HG03442 (cell line): ENCODE data around the gene NANOS2.

Source experiments
- ATAC-seq: cut with Tn5 transposase; IDR thresholded peaks from one replicate; pipeline ENCODE4 v1.9.1; 2021; ENCODE audit warnings: mild to moderate bottlenecking, moderate library complexity; ENCODE audit not compliant: unreplicated experiment

The NANOS2 gene

DNA sequence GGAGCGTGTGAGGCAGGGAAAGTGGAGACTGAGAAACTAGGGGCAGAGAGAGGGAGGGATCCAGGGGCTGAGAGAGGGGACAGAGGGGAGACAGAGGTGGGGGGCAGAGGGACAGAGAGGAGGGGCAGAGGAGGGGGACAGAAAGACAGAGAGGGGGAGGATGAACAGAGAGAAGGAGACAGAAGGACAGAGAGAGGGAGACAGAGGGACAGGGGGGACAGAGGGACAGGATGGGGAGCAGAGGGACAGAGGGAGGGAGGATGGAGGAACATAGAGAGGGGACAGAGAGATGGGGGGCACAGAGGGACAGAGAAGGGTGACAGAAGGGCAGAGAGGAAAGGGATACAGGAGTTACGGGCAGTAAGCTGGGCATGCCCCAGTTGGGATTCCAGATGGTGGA, 14.7 kb upstream of the NANOS2 start:
- no peak for ATAC-seq

DNA sequence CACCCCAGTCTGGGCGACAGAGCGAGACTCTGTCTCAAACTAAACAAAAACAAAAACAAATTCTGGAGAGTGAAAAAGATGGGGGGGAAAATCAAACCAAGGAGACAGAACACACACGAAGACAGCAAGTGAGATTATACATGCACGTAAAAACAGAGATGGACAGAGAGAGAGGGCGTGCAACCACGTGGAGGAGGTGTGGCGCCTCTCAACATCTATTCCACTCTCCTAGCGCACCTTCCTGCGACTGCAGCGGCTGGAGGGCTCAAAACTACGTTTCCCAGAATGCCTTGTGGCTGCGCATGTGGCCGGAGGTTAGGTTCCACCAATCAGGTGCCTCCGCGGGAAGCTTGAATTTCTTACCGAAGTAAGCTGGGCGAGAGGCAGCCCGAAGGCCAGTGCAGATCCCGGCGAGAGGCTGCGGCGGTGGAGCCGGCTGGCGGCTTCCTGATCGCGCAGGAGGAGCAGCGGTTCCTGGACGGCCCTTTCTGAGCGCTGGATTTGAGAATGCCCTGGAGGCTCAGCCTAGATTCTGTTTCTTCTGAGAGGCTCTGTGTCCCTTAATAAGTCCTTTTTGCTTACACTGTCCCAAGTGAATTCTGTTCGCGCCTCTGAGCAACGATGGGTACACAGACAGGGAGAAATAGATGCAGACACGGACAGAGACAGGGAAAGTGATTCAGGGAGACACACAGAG, 13.1 kb upstream of the NANOS2 start:
- no peak for ATAC-seq

DNA sequence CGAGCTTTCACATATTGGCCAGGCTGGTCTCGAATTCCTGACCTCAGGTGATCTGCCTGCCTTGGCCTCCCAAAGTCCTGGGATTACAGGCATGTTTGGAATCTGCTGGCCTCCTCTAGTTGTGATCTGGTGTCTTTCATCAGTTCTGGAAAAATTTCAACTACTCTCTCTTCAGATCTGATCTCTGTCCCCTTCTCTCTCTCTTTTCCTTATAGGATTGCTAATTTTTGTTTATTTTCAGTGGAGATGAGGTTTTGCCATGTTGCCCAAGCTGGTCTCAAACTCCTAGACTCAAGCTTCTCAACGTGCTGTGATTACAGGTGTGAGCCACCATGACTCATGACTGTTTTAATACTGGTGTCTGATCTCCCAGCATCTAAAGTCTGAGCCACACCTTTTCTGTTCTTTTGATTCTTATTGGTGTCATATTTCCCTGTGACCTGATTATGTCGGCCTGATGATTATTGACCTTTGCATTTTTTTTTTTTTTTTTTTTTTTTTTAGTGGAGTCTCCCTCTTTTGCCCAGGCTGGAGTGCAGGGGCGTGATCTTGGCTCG, 10.4 kb upstream of the NANOS2 start:
- ATAC-seq, result no peak

DNA sequence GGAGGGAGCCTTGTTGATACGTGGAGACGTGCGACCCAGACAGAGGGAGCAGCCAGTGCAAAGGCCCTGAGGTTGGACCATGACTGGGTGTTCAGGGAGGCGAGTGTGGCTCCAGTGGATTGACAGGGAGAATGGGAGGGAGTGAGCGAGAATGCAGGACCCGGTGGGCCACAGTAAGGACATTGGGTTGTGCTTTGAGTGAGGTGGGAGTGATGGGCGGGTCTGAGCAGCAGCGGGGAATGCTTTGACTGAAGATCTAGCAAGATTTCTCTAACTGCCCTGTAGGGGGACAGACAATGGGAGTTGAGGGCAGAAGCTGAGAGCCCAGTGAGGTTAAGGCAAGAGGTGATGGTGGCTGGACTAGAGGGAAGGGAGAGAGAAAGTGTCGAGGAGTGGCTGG, 7.7 kb upstream of the NANOS2 start:
- ATAC-seq, result no peak

DNA sequence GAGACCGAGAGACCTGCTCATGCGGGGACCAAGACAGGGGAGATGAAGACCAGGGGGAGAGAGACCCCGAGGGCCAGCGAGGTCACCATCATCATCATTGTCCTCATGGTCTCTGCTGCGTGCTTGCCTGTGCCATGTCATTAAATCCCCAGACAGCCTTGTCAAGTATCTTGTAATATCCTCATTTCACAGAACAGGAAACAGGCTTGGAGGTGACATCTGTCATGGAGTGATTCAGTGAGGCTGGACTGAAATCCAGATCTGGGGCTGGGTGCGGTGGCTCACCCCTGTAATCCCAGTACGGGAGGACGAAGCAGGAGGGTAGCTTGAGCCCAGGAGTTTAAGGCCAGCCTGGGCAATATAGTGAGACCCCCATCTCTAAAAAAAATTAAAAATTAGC, 5.9 kb upstream of the NANOS2 start:
- no peak for ATAC-seq

DNA sequence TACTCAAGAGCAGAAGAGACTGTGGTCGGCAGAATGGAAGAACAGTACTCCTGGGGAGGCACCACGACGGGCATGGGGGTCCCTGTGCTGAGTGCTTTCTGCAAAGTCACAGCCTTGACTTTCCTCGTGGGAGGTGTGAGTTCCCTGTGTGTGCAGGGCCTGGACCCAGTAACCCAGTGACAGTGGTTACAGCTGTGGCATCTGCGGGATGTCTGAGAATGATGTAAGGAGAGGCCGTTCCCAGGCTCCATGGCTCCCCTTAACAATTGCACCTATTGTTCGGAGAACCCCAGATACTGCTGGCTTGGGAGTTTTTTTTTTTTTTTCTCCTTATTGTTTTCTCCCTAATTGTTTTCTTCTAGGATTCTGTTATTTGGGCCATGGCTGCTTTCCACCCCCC, 5.1 kb upstream of the NANOS2 start:
- no peak for ATAC-seq

DNA sequence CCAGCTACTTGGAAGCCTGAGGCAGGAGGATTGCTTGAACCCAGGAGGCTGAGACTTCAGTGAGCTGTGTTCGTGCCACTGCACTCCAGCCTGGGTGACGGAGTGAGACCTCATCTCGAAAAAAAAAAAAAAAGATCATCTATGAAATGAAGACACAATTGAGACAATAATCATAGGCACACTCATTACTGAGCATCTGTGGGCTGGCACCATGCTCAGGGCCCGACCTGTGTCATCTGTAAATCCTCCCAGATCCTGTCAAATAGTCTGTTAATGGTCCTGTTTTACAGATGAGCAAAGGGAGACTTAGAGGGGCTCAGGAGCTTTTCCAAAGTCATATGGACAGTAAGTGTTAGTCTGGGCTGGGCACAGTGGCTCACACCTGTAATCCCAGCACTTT, 4.1 kb upstream of the NANOS2 start:
- ATAC-seq, result no peak

DNA sequence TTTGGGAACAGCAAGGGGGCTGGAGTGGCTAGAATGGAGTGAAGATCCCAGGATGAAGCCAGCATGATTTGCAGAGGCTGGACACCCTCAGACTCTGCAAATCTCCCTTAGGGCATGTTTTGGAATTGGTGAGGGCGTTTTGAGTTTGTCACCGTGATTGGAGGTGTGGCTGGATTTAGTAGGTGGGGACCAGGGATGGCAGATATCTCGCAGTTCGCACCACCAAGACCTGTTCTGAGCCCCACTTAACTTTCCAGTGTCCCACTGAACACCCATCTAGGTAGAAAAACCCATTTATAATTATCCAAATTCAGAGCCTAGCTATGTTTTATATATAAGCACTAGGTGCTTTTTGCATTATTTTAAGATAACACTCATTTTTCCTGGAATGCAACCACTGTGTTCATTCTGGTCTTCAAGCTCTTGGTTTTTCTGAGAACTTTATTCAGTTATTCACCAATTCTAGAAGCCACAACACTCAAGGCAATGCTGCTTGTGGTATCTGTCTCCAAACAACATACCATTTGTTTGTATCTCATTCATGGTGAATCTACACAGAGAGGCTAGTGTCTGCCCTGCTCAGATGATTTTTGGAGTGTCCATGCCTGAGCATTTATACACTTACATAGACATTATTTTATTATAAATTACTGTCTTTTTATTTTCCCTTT, 3.0 kb upstream of the NANOS2 start:
- no peak for ATAC-seq

DNA sequence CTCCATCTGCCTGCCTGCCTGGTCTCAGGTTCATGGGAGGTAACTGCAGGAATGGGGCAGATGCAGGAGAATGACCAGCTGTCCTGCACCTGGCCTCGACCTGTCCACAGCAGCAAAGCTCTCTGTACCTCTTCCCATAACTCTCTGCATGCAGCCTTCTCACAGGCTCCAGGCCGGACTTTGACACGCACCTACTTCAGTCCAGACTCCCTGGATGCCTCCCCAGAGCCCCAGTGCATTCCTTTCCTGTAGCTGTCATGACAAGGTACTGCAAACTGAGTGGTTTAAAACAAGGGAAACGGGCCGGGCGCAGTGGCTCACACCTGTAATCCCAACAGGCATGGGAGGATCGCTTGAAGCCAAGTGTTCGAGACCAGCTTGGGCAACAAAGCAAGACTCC, 3.3 kb downstream of the NANOS2 start:
- no peak for ATAC-seq

DNA sequence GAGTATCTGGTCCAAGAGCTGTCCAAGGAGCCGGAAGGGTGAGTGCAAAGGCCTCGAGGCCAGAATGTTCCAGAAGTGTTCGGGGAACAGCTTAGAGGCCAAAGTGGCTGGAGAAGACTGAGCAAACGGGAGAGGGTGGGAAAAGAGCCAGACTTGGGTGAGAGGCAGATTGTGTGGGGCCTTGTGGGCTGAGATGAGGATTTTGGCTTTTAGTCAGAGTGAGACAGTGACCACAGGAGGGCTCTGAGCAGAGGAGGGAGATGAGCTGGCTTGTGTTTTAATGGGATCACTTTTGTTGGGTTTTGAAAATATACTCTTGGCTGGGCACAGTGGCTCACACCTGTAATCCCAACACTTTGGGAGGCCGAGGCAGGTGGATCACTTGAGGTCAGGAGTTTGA, 5.6 kb downstream of the NANOS2 start:
- no peak for ATAC-seq

DNA sequence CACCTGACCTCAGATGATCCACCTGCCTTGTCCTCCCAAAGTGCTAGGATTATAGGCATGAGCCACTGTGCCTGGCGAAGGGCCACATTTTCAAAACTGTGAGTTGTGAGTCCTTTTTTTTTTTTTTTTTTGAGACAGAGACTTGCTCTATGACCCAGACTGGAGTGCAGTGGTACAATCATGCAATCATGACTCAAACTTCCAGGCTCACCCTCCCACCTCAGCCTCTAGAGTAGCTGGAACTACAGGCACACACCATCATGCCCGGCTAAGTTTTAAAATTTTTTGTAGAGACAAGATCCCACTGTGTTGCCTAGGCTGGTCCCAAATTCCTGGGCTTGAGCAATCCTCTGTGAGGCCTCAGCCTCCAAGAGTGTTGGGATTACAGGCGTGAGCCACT, 8.4 kb downstream of the NANOS2 start:
- no peak for ATAC-seq

DNA sequence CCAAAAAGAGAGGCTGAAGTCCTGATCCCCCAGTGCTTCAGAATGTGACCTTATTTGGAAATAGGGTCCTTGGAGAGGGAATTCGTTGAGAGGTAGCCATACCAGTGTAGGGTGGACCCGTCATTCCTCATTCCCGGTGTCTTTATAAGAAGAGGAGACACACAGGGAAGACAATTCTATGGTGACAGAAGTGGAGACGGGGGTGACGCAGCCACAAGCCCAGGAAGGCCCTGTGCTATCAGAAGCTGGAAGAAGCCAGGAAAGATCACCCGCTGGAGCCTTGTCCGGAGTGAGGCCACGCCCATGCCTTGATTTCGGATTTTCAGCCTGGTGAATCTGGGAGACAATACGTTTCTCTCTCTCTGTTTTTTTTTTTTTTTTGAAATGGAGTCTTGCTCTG, 9.6 kb downstream of the NANOS2 start:
- no peak for ATAC-seq

DNA sequence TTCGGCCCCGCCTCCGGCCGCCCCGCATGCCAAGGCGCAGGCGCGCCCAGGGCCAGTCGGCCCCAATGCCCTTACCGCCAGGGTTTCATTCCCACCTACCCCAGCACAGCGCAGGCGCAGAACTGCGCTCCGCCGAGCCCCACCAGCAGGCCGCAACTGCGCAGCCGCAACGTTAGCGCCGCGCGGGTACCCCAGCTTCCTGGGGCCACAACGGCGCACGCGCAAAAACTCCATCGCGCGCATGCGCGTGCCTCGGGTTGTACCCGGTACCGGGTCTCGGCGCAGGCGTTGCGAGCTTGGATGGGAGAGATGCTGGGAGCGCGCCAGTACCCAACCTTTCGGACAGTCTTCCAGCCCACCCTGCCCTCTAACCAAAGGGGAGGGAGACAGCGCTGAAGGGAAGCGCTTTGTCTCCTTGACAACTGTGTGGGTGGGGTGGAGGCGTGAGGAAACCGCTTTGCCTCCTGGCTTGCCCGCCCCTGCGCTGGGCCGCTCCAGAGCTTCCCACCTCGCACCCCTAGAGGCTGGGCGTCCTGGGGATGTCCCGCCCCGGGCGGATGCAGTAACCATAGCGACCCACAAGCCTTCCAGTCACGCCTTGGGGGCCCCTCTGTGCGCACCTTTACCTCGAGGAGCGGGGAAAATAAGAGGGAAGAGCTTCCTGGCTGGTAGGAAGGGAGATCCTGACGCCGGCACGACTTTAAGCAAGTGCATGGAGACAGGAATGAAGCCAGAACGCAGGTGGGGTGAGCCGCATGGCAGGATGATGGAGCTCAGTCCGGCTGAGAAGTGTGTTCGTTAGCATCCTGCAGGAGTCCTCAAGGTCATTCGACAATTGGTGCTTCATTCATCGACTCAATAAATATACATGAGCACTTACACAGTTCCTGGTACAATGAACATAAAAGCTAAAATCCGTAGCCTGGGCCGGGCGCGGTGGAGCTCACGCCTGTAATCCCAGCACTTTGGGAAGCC, 11.6 kb downstream of the NANOS2 start:
- peak; percentile 90 for ATAC-seq

DNA sequence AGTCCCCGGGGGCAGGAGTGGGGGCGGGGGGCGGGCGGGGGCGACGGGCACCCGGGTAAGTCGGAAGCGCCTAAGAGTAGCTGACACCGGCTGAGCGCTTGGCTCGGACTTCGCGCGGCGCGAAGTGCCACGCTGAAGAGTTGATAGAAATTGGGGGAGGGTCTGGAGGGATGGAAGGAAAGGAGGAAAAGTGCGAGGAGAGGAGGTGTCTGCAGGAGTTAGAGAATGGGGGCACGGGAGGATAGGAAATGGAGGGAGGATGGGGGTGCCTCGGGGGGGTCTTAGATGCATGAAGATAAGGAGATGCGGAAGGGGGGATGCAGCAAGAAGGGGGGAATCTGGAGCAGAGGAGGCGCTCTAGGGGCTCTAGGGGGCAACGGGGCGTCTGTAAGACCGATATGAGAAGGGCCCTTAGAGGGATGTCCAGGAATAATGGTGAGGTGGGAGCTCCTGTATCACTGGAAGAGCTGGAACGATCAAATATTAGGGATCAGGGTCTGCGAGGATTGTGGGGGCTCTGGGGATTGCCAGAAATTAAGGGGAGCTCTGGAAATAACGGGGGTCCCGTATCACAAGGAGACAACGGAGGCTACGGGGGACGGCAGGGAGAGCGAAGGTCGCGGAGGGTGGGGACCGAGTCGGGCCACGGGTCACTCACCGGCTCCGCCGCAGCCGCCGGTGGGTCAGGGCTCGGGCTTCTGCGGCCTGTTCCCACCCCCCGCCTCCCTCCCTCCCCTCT, 12.5 kb downstream of the NANOS2 start, which contains the start of gene MYPOP:
Gene MYPOP, minus strand, starts transcription at position 702 of the 739 bp plus-strand sequence. CDS start 840 bp downstream, outside the sequence.
- ATAC-seq, result no peak

DNA sequence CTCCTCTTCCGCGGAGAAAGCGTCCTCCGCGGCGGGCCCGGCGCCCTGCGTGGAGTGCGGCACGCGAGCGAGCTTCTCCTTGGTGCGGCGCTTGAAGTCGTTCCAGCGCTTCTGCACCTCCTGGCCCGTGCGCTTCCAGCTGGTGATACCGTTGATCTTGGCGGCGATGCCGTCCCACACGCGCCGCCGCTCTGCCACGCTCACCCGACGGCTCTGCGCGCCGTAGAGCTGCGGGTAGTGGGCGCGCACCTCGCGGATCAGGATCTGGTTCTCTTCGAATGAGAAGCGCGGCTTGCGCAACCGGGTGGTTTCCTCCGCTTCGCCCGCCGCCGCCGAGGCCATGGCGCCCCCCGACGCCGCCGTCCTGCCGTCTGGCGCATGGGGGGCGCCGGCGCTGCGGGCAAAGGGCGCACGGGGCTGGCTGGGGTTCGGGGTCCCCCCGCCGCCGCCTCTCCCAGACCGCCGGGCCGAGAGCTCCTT, 13.1 kb downstream of the NANOS2 start:
- no peak for ATAC-seq

DNA sequence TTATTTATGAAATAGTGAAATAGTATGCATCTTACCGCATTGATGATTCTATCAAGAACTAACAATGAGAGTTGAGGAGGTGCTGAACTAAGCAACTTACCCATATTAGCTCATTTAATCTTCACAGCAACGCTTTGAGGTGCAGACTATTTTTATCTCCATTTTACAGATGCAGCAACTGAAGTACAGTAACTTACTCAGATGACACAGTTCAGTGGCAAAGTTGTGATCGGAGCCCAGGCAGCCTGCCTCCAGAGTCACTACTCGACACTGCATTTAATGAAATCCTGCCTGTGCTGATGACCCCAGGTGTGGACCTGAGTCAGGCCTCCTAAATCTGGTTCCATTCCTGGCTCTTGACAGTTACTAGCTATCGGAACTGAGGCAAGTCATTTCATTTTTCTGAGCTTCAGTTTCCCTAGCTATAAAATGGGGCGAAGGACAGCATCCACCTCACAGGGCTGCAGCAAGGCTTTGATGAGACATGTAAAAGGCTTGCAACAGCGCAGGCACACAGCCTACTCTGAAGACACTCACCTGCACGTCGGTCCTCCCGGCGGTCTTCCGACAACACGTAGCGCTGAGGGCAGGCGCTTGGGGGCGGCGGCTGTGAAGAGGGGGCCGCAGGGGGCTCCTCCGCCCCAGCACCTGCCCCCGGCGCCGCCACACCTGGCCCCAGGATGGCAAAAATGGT, 13.7 kb downstream of the NANOS2 start:
- ATAC-seq, result no peak

DNA sequence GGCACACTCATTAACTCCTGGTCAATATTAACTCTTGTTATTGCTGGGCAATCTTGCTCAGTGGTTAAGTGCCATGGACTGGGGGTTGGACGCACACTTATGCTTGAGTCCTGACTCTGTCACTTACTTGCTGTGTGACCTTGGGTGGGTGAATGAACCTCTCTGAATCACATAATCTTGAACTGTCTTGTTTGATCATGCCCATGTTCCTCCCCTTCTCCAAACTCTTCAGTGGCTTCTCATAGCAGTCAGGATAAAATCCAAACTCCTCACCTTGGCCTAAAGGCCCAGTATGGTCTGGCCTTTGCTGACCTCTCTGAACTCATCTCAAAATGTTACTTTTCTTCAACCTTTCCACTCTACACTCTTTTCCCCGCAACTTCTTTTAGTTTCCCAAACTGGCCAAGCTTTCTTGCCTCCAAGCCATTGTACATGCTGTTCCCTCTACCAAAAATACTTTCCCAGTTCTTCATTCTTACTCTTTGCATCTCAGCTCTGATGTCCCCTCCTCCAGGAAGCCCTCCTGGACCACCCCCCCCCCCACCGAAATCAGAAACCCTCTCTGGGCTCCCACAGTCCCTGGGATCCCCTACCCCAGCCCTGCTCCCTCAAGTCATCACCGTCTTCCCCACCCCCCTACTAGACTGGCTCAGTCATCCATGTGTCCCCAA, 14.5 kb downstream of the NANOS2 start:
- no peak for ATAC-seq

DNA sequence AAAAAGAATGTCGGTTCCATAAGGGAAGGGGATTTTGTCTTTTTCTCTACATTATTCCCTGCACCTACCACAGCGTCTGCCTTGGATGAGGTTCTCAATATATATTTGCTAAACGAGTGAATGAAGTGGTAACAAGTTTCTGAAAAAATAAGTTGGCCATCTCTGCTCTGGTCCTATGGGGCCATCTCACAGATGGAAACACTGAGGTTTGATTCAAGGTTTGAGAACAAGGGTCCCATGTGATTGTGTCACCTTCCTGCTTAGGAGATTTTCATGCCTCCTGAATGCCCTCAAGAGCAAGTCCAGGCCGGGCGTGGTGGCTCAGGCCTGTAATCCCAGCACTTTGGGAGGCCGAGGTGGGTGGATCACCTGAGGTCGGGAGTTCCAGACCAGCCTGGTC, 15.3 kb downstream of the NANOS2 start:
- no peak for ATAC-seq

DNA sequence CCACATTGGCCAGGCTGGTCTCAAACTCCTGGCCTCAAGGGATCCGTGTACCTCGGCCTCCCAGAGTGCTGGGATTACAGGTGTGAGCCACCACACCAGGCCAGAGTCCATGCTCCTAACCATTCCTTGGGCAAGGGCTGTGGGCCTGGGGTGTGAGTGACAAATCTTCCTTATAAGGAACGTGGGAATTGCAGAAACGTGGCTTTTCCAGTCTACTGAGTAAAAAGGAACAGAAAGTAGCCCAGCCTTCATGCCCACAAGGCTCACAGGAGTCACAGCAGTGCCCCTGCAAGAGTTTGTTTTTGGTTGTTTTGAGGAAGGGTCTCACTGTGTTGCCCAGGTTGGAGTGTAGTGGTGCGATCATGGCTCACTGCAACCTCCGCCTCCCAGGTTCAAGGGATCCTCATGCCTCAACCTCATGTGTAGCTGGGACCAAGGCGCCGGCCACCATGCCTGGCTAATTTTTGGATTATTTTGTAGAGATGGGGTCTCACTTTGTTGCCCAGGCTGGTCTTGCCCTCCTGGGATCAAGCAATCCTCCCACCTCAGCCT, 17.2 kb downstream of the NANOS2 start:
- no peak for ATAC-seq
